ENCODE data around the gene PCLO. TPM values are rescaled to one million over a fixed set of nuclear protein-coding genes. Genes with fewer than 3 reads are reported as not detected.
"Not testable (repeated sequence)": the region's sequence is repeated elsewhere in the genome, so short reads cannot be mapped to it uniquely, and the experiment has no call there.

The PCLO gene
- total RNA-seq, 1 experiment from 2014 or later: not detected

DNA sequence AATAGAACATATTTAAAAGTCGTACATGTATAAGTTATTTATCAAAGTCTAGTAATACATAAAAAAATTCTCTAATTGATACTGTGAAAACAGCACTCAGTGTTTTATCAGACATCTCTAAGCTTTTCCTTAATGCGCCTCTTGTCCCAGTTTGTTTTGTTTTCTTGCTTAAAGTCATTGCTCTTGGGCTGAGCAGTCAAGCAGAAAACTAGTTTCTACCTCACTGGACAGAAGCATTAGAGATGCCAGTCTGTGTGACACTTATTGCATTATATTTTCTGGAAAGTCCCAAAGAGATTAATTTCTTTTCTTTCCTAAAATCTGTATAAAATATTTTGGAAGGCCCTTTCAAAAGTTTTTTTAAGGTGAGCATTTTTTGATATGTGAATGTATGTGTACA, 236.2 kb downstream of the PCLO start:
- H3K79me2 ChIP-seq (ENCODE audit: low read length): no peaks in the 10 kb centered on the region
- H3K4me1 ChIP-seq (ENCODE audit: low read length): no peaks in the 10 kb centered on the region

GRCh38 chr7:82925331-82925730, 237.4 kb downstream of the PCLO start:
- H3K9me2 ChIP-seq (replicated peaks; ENCODE audit: insufficient read depth, low read length): no peaks in the 10 kb centered on the region
- DNase-seq: no peak
- H3K27me3 ChIP-seq (ENCODE audit: low read length): no peaks in the 10 kb centered on the region
- H3K4me1 ChIP-seq (ENCODE audit: low read length): no peaks in the 10 kb centered on the region
- no peaks in the 10 kb centered on the region for H3K79me2 ChIP-seq (ENCODE audit: low read length)
- H3K36me3 ChIP-seq (ENCODE audit: insufficient read depth, low read length): no peaks in the 10 kb centered on the region
- H3K27ac ChIP-seq (ENCODE audit: low read length): no peak overlapping the region
- H3K9me3 ChIP-seq (ENCODE audit: low read length): peaks cover 18% of the 10 kb centered on the region
- no peak overlapping the region for H3K4me2 ChIP-seq (ENCODE audit: low read depth, low read length, poor library complexity, severe bottlenecking)
- H4K20me1 ChIP-seq (ENCODE audit: insufficient read depth, low read depth, low read length): no peaks in the 10 kb centered on the region
- no peak overlapping the region for H3K4me3 ChIP-seq (ENCODE audit: low read length)
- no peak overlapping the region for H2AFZ ChIP-seq (ENCODE audit: low read length)
- H3K9ac ChIP-seq (ENCODE audit: low read length): no peak overlapping the region

More for the DNA sequence above, 236.2 kb downstream of the PCLO start:
- Histone ChIP-seq H4K20me1 (ENCODE audit: insufficient read depth, low read depth, low read length) (no peaks in the 10 kb centered on the region), H3K4me2 (ENCODE audit: low read depth, low read length, poor library complexity, severe bottlenecking) (no peak overlapping the region), H3K27me3 (ENCODE audit: low read length) (no peaks in the 10 kb centered on the region), H3K9me2 (replicated peaks; ENCODE audit: insufficient read depth, low read length) (no peaks in the 10 kb centered on the region), H3K4me3 (ENCODE audit: low read length) (no peak overlapping the region), H3K27ac (ENCODE audit: low read length) (no peak overlapping the region), H3K9me3 (ENCODE audit: low read length) (peaks cover 18% of the 10 kb centered on the region), H2AFZ (ENCODE audit: low read length) (no peak overlapping the region), H3K36me3 (ENCODE audit: insufficient read depth, low read length) (no peaks in the 10 kb centered on the region), H3K9ac (ENCODE audit: low read length) (no peak overlapping the region)
- no peak for DNase-seq

DNA sequence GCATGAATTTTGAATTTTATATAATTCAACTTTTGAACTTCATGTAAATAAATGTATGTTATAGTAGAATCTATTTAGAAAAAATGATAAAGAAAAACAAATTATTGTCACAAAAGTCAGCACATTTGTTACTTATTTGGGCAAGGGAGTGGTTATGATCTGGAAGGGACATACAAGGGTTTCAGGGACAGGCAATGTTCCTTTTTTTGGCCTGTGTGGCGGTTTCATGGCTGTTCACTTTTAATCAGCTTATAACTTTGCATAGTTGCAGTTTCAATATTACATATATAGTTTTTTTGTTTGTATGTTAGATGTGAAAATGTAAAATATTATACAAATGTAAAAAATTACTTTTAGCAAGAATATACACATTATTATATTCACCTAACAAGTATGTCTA, 256.2 kb downstream of the PCLO start:
- no peak for DNase-seq
- Histone ChIP-seq H3K9ac (ENCODE audit: low read length) (no peak overlapping the region), H3K27me3 (ENCODE audit: low read length) (no peaks in the 10 kb centered on the region)

DNA sequence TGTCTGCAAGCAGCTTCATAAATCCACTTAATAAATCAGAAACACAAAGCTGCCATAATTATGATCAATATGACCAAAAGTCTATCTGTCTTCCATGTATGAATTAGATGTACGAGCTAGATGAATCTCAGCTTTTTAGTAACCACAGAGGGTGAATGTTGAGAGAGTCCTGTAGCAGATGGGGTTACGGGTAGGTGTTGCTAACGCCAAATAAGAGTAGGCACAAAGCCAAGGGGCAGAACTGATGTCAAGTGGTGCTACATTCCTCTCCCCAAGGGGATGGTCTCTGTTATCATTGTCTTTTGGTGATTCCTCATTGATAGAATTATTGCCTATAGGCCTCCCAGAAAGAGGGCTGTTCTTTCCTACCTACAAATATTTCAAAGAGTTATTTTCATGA, 257.8 kb downstream of the PCLO start:
- H3K4me3 ChIP-seq (ENCODE audit: low read length): no peak overlapping the region
- H3K9ac ChIP-seq (ENCODE audit: low read length): no peak overlapping the region
- no peaks in the 10 kb centered on the region for H3K79me2 ChIP-seq (ENCODE audit: low read length)
- peaks cover 19% of the 10 kb centered on the region for H3K9me3 ChIP-seq (ENCODE audit: low read length)
- no peaks in the 10 kb centered on the region for H3K36me3 ChIP-seq (ENCODE audit: insufficient read depth, low read length)
- H3K27me3 ChIP-seq (ENCODE audit: low read length): no peaks in the 10 kb centered on the region
- H4K20me1 ChIP-seq (ENCODE audit: insufficient read depth, low read depth, low read length): no peaks in the 10 kb centered on the region
- H2AFZ ChIP-seq (ENCODE audit: low read length): no peak overlapping the region
- H3K9me2 ChIP-seq (replicated peaks; ENCODE audit: insufficient read depth, low read length): no peaks in the 10 kb centered on the region
- DNase-seq: no peak
- H3K4me2 ChIP-seq (ENCODE audit: low read depth, low read length, poor library complexity, severe bottlenecking): no peak overlapping the region
- no peaks in the 10 kb centered on the region for H3K4me1 ChIP-seq (ENCODE audit: low read length)
- H3K27ac ChIP-seq (ENCODE audit: low read length): no peak overlapping the region

More for the DNA sequence above, 256.2 kb downstream of the PCLO start:
- Histone ChIP-seq H3K4me2 (ENCODE audit: low read depth, low read length, poor library complexity, severe bottlenecking) (no peak overlapping the region), H2AFZ (ENCODE audit: low read length) (no peak overlapping the region), H3K9me3 (ENCODE audit: low read length) (peaks cover 17% of the 10 kb centered on the region), H3K9me2 (replicated peaks; ENCODE audit: insufficient read depth, low read length) (no peaks in the 10 kb centered on the region), H3K4me3 (ENCODE audit: low read length) (no peak overlapping the region), H3K4me1 (ENCODE audit: low read length) (no peaks in the 10 kb centered on the region), H3K27ac (ENCODE audit: low read length) (no peak overlapping the region), H3K36me3 (ENCODE audit: insufficient read depth, low read length) (no peaks in the 10 kb centered on the region), H3K79me2 (ENCODE audit: low read length) (no peaks in the 10 kb centered on the region), H4K20me1 (ENCODE audit: insufficient read depth, low read depth, low read length) (no peaks in the 10 kb centered on the region)

DNA sequence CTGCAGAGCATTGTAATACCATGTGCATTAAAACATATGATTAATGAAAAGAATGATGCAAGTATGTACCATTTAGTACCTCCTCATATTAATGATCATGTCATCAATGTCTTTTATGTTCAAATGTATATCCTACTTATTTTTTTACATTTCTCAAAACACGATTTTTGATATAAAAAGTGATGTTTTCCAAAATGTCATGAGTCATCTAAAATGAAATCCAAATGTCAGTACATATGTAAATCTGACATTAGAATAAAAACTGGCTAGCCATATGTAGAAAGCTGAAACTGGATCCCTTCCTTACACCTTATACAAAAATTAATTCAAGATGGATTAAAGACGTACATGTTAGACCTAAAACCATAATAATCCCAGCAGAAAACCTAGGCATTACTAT, 261.6 kb downstream of the PCLO start:
- not testable (repeated sequence) for DNase-seq; H3K27me3 ChIP-seq (ENCODE audit: low read length); H3K9me2 ChIP-seq (replicated peaks; ENCODE audit: insufficient read depth, low read length); H3K4me2 ChIP-seq (ENCODE audit: low read depth, low read length, poor library complexity, severe bottlenecking); H4K20me1 ChIP-seq (ENCODE audit: insufficient read depth, low read depth, low read length); H3K27ac ChIP-seq (ENCODE audit: low read length); H3K79me2 ChIP-seq (ENCODE audit: low read length); H3K36me3 ChIP-seq (ENCODE audit: insufficient read depth, low read length); H3K9ac ChIP-seq (ENCODE audit: low read length); H2AFZ ChIP-seq (ENCODE audit: low read length); H3K4me3 ChIP-seq (ENCODE audit: low read length); H3K4me1 ChIP-seq (ENCODE audit: low read length)
- H3K9me3 ChIP-seq (ENCODE audit: low read length): peaks cover 24% of the 10 kb centered on the region

DNA sequence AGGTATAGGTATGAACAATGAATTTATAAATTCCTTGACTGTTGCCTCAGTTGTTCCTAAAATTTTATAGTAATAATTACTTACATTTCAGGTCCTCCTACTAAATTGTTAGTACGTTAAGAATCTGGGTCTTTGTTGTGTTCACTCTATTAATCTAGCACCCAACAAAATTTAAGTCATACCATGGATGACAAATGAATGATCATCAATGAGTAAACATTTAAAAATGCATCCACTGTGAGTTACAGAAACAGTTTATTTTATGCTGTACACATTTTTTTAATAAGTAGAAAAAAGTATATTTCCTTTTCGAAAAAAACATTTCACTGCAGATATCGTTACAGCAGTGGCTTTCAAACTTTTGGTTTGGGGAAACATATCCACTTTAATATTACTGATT, 265.2 kb downstream of the PCLO start:
- no peak overlapping the region for H2AFZ ChIP-seq (ENCODE audit: low read length)
- no peaks in the 10 kb centered on the region for H3K9me2 ChIP-seq (replicated peaks; ENCODE audit: insufficient read depth, low read length)
- no peak overlapping the region for H3K4me3 ChIP-seq (ENCODE audit: low read length)
- H3K9me3 ChIP-seq (ENCODE audit: low read length): peaks cover 20% of the 10 kb centered on the region; the same call in 1 of the 2 replicates
- no peaks in the 10 kb centered on the region for H4K20me1 ChIP-seq (ENCODE audit: insufficient read depth, low read depth, low read length)
- no peaks in the 10 kb centered on the region for H3K27me3 ChIP-seq (ENCODE audit: low read length)
- no peak overlapping the region for H3K27ac ChIP-seq (ENCODE audit: low read length)
- no peaks in the 10 kb centered on the region for H3K36me3 ChIP-seq (ENCODE audit: insufficient read depth, low read length)
- no peak overlapping the region for H3K4me2 ChIP-seq (ENCODE audit: low read depth, low read length, poor library complexity, severe bottlenecking)
- H3K9ac ChIP-seq (ENCODE audit: low read length): no peak overlapping the region
- DNase-seq: no peak
- H3K79me2 ChIP-seq (ENCODE audit: low read length): no peaks in the 10 kb centered on the region
- H3K4me1 ChIP-seq (ENCODE audit: low read length): no peaks in the 10 kb centered on the region

GRCh38 chr7:82894341-82894740, 268.3 kb downstream of the PCLO start:
- not testable (repeated sequence) for H3K4me3 ChIP-seq (ENCODE audit: low read length); H3K27ac ChIP-seq (ENCODE audit: low read length); H4K20me1 ChIP-seq (ENCODE audit: insufficient read depth, low read depth, low read length); H3K9ac ChIP-seq (ENCODE audit: low read length); DNase-seq; H3K4me1 ChIP-seq (ENCODE audit: low read length); H3K36me3 ChIP-seq (ENCODE audit: insufficient read depth, low read length); H3K9me2 ChIP-seq (replicated peaks; ENCODE audit: insufficient read depth, low read length); H3K27me3 ChIP-seq (ENCODE audit: low read length); H2AFZ ChIP-seq (ENCODE audit: low read length); H3K4me2 ChIP-seq (ENCODE audit: low read depth, low read length, poor library complexity, severe bottlenecking); H3K79me2 ChIP-seq (ENCODE audit: low read length)
- H3K9me3 ChIP-seq (ENCODE audit: low read length): peaks cover 18% of the 10 kb centered on the region; the same call in 1 of the 2 replicates

GRCh38 chr7:82886324-82886723, 276.4 kb downstream of the PCLO start:
- H3K4me1 ChIP-seq (ENCODE audit: low read length): no peaks in the 10 kb centered on the region
- H3K9ac ChIP-seq (ENCODE audit: low read length): no peak overlapping the region
- H3K4me2 ChIP-seq (ENCODE audit: low read depth, low read length, poor library complexity, severe bottlenecking): no peak overlapping the region
- no peaks in the 10 kb centered on the region for H3K79me2 ChIP-seq (ENCODE audit: low read length)
- no peaks in the 10 kb centered on the region for H3K36me3 ChIP-seq (ENCODE audit: insufficient read depth, low read length)
- H3K27ac ChIP-seq (ENCODE audit: low read length): no peak overlapping the region
- no peak for DNase-seq
- no peaks in the 10 kb centered on the region for H3K27me3 ChIP-seq (ENCODE audit: low read length)
- H4K20me1 ChIP-seq (ENCODE audit: insufficient read depth, low read depth, low read length): no peaks in the 10 kb centered on the region
- H2AFZ ChIP-seq (ENCODE audit: low read length): no peak overlapping the region
- peaks cover 27% of the 10 kb centered on the region for H3K9me3 ChIP-seq (ENCODE audit: low read length)
- no peaks in the 10 kb centered on the region for H3K9me2 ChIP-seq (replicated peaks; ENCODE audit: insufficient read depth, low read length)
- no peak overlapping the region for H3K4me3 ChIP-seq (ENCODE audit: low read length)

- H3K9ac ChIP-seq (ENCODE audit: low read length): no peak overlapping the region
Observed at GRCh38 chr7:82865856-82866255, 296.8 kb downstream of the PCLO start.

More at GRCh38 chr7:82865856-82866255, 296.8 kb downstream of the PCLO start:
- Histone ChIP-seq H3K4me2 (ENCODE audit: low read depth, low read length, poor library complexity, severe bottlenecking) (no peak overlapping the region), H3K36me3 (ENCODE audit: insufficient read depth, low read length) (no peaks in the 10 kb centered on the region), H3K4me3 (ENCODE audit: low read length) (no peak overlapping the region), H3K27me3 (ENCODE audit: low read length) (no peaks in the 10 kb centered on the region), H3K27ac (ENCODE audit: low read length) (no peak overlapping the region), H3K9me2 (replicated peaks; ENCODE audit: insufficient read depth, low read length) (no peaks in the 10 kb centered on the region), H3K9me3 (ENCODE audit: low read length) (peaks cover 21% of the 10 kb centered on the region), H2AFZ (ENCODE audit: low read length) (no peak overlapping the region), H3K4me1 (ENCODE audit: low read length) (no peaks in the 10 kb centered on the region), H3K79me2 (ENCODE audit: low read length) (no peaks in the 10 kb centered on the region), H4K20me1 (ENCODE audit: insufficient read depth, low read depth, low read length) (no peaks in the 10 kb centered on the region)
- DNase-seq: no peak
